HepG2 (cell line): Measurements from ENCODE around the gene MYO7B. TPM values are rescaled to one million over a fixed set of nuclear protein-coding genes. Genes with fewer than 3 reads are reported as not detected.

Experiments used
- ATAC-seq: fragments of 200-7000 bp; cut with Tn5 transposase; 3 replicates; pipeline ENCODE4 v1.9.1; 2020; ENCODE audit warnings: mild to moderate bottlenecking, moderate library complexity
- BruUV-seq: library from RNA; stranded (reverse); fragments of 400-500 nt; replicated peaks from 2 replicates; lab custom pipeline; 2021; lab: Mats Ljungman, UMichigan
- CTCF ChIA-PET: fragments of 300-600 bp; formaldehyde crosslinking; extraction: SDS; loops from one replicate; lab custom pipeline; 2021; ENCODE audit warnings: low total read pairs, inconsistent platforms, low intra/inter-chr PET ratio; lab: Yijun Ruan, JAX
- POLR2A ChIA-PET: fragments of 350-600 bp; sonication (Branson Sonifier 250); formaldehyde crosslinking; loops from one replicate; lab custom pipeline; 2020; ENCODE audit warnings: antibody characterized with exemption, inconsistent platforms; lab: Yijun Ruan, JAX
- DNase-seq: peaks from one replicate; pipeline ENCODE4 v3.0.0-alpha.2; 2015; ENCODE audit warnings: low spot score
- FAIRE-seq: peaks from 3 replicates; lab custom pipeline; 2011; peaks lifted over from hg19 to GRCh38; lab: Jason Lieb, UNC
- H2AFZ ChIP-seq: one replicate; pipeline ENCODE4 v1.6.1; 2011; ENCODE audit warnings: low read length, inconsistent platforms
- H3K27ac ChIP-seq: fragments of 300-600 bp; 3 replicates; pipeline ENCODE4 v1.8.0; 2011; ENCODE audit warnings: mixed run types, mild to moderate bottlenecking, mixed read lengths, low read length, inconsistent platforms; ENCODE audit not compliant: insufficient read depth; ENCODE audit errors: extremely low read length
- H3K27me3 ChIP-seq, 2 experiments: fragments of 200-600 bp in 1 of 2; 2 replicates in 1 of 2; 3 replicates in 1 of 2; pipeline versions ENCODE4 v1.6.0 to v1.8.0; 2011; ENCODE audit warnings: low read length in 2 of 2, mild to moderate bottlenecking in 2 of 2, moderate library complexity in 2 of 2, inconsistent platforms in 1 of 2; ENCODE audit not compliant: insufficient read depth in 2 of 2, control insufficient read depth in 1 of 2
- H3K36me3 ChIP-seq, 2 experiments: fragments of 200-600 bp in 1 of 2; replicated peaks in 1 of 2; 2 replicates in 1 of 2; 3 replicates in 1 of 2; pipeline versions ENCODE4 v1.5.1 to v1.8.0; 2011; ENCODE audit warnings: low read length in 2 of 2, inconsistent platforms in 1 of 2; ENCODE audit not compliant: insufficient read depth in 2 of 2, control insufficient read depth in 1 of 2
- H3K4me1 ChIP-seq: 2 replicates; pipeline ENCODE4 v1.5.1; 2012; ENCODE audit warnings: low read length, inconsistent platforms; ENCODE audit not compliant: insufficient read depth
- H3K4me2 ChIP-seq: 2 replicates; pipeline ENCODE4 v1.6.0; 2011; ENCODE audit warnings: low read depth, low read length, inconsistent platforms
- H3K4me3 ChIP-seq, 3 experiments: fragments of 200-600 bp in 1 of 3; sonication (generic), shearing (Covaris generic) in 1 of 3; replicated peaks in 1 of 3; 2 replicates each; pipeline ENCODE4 v1.5.1; 2011 to 2016; ENCODE audit warnings: low read length in 3 of 3, inconsistent platforms in 2 of 3, low read depth in 2 of 3, mild to moderate bottlenecking in 2 of 3, control low read depth in 1 of 3, mixed read lengths in 1 of 3; ENCODE audit not compliant: insufficient read depth in 1 of 3
- H3K79me2 ChIP-seq: one replicate; pipeline ENCODE4 v1.6.1; 2011; ENCODE audit warnings: low read length, inconsistent platforms; ENCODE audit not compliant: insufficient read depth
- H3K9ac ChIP-seq: 2 replicates; pipeline ENCODE4 v1.6.0; 2011; ENCODE audit warnings: mild to moderate bottlenecking, low read depth, low read length, inconsistent platforms; ENCODE audit not compliant: insufficient read depth
- H3K9me3 ChIP-seq: 2 replicates; pipeline ENCODE4 v1.5.1; 2012; ENCODE audit warnings: mild to moderate bottlenecking, low read length
- H4K20me1 ChIP-seq: 2 replicates; pipeline ENCODE4 v1.6.0; 2011; ENCODE audit warnings: inconsistent platforms, mild to moderate bottlenecking, low read length, moderate library complexity; ENCODE audit not compliant: insufficient read depth
- AGO2 ChIP-seq: fragments of 200-400 bp; formaldehyde crosslinking; optimal IDR thresholded peaks from 2 replicates; pipeline ENCODE3; 2017; ENCODE audit warnings: mild to moderate bottlenecking, low read depth, low read length, moderate library complexity
- USF2 ChIP-seq, 2 experiments: sonication (generic) in 1 of 2; formaldehyde crosslinking in 1 of 2; IDR thresholded peaks; 2 replicates each; pipeline versions ENCODE4 v1.5.1 to v1.6.1; 2011 to 2020; ENCODE audit warnings: borderline replicate concordance in 1 of 2, low read depth in 1 of 2, low read length in 1 of 2, mild to moderate bottlenecking in 1 of 2, missing genetic modification reagents in 1 of 2, moderate library complexity in 1 of 2
- ZBTB38 ChIP-seq: sonication (generic); formaldehyde crosslinking; IDR thresholded peaks from 2 replicates; pipeline ENCODE4 v1.5.1; 2020; ENCODE audit warnings: mild to moderate bottlenecking, missing genetic modification reagents
- ZNF687 ChIP-seq: sonication (generic); formaldehyde crosslinking; IDR thresholded peaks from 2 replicates; pipeline ENCODE4 v1.5.1; 2020; ENCODE audit warnings: mild to moderate bottlenecking, missing genetic modification reagents, moderate library complexity
- ZNF768 ChIP-seq: sonication (generic); formaldehyde crosslinking; IDR thresholded peaks from 2 replicates; pipeline ENCODE4 v1.4.0; 2020; ENCODE audit warnings: missing genetic modification reagents
- ZSCAN29 ChIP-seq: sonication (generic); formaldehyde crosslinking; conservative IDR thresholded peaks from 2 replicates; pipeline ENCODE4 v1.4.0; 2020; ENCODE audit warnings: mild to moderate bottlenecking, missing genetic modification reagents
- WGBS: methylation state at CpG from one replicate; pipeline ENCODE4 v1.1.6; 2017; ENCODE audit warnings: low lambda C conversion rate; 5-methylcytosine and 5-hydroxymethylcytosine counted together
- in situ Hi-C: cut with HindIII; loops from 2 replicates; pipeline ENCODE4 v1.10.0; 2017; ENCODE audit warnings: low pct_unique_long_range_greater_than_20kb; ENCODE audit not compliant: extremely low pct_ligation_motif_present
- intact Hi-C: fragments of 100-400 bp; cut with micrococcal nuclease; formaldehyde crosslinking; loops from one replicate; pipeline ENCODE4 v1.10.0; 2022; ENCODE audit not compliant: unreplicated experiment
- polyA plus RNA-seq, 8 experiments: library from polyadenylated mRNA; depleted of rRNA in 3 of 8; stranded (reverse) in 7 of 8; unstranded in 1 of 8; fragments of >200 nt; fragmentation: Illumina TruSeq in 4 of 8; extraction: Trizol in 4 of 8; gene quantifications; 2 replicates each; pipeline versions ENCODE4 v1.2.1 to v1.2.3, GENCODE V29; 2011 to 2016; ENCODE audit warnings: low read depth in 4 of 8, missing spikeins in 1 of 8, mixed read lengths in 1 of 8; ENCODE audit not compliant: insufficient read depth in 1 of 8
- total RNA-seq, 5 experiments: library from RNA; depleted of rRNA; stranded (reverse); fragments of >200 nt; fragmentation: Illumina TruSeq; extraction: Trizol; gene quantifications; 2 replicates each; pipeline ENCODE4 v1.2.3, GENCODE V29; 2016; ENCODE audit warnings: low read depth in 1 of 5

MYO7B gene
- total and polyA plus RNA-seq, 2 of the 13 experiments (the other 11 are each of a cell fraction or from before 2014, with no cell fraction given): not detected

GRCh38 chr2:127514485-127514884, 21.0 kb upstream of the MYO7B start:
- ChIA-PET CTCF (no interaction called here), POLR2A (interaction anchor here (7.1 kb wide), 1 partner anchor 12 kb away, joined by 41 read pairs; the partner anchor contains the start of gene IWS1)
- intact Hi-C loops: no loop called here
- Histone ChIP-seq H4K20me1 (peaks cover 38% of the 10 kb centered on the region), H3K4me3 (no peak overlapping the region), H3K27ac (peak overlapping the region; percentile 5), H2AFZ (no peak overlapping the region), H3K4me1 (peaks cover 45% of the 10 kb centered on the region), H3K9ac (no peak overlapping the region), H3K4me2 (no peak overlapping the region), H3K36me3 (peaks cover 15 to 56% of the 10 kb centered on the region in 2 experiments), H3K27me3 (no peaks in the 10 kb centered on the region), H3K79me2 (peaks cover 95% of the 10 kb centered on the region), H3K9me3 (no peaks in the 10 kb centered on the region)
- BruUV-seq: no TSS peak
- in situ Hi-C loops: no loop called here
- FAIRE-seq (no peak), ATAC-seq (no peak; the same call in 2 of the 3 replicates), DNase-seq (no peak)
- 94% methylated on average over 13 of the region's 13 CpGs for WGBS
- TF ChIP-seq ZBTB38 (CRISPR knock-in tag): 0 out of 2 replicates have a peak, but pooled peaks have one; percentile 16
- 0 out of 2 replicates have a peak, but pooled peaks have one; percentile 19 for TF ChIP-seq ZNF768 (CRISPR knock-in tag)
- no peak for TF ChIP-seq ZSCAN29 (CRISPR knock-in tag)
- peak; percentile 35 for TF ChIP-seq ZNF687 (CRISPR knock-in tag)
- no peak for TF ChIP-seq USF2 (IDR thresholded peaks at IDR 0.05; ENCODE audit: low read depth, low read length)
- TF ChIP-seq USF2 (CRISPR knock-in tag; IDR thresholded peaks at IDR 0.05; ENCODE audit: borderline replicate concordance): no peak
- TF ChIP-seq AGO2: peak; percentile 55
